Pons (tissue), 1 donor: Measurements from ENCODE around the gene WDR89.
"Not testable (repeated sequence)": the region's sequence is repeated elsewhere in the genome, so short reads cannot be mapped to it uniquely, and the experiment has no call there.

ENCODE experiments used
- DNase-seq: peaks from one replicate; pipeline ENCODE4 v3.0.0-alpha.2; 2016; ENCODE audit warnings: low spot score

The WDR89 gene

GRCh38 chr14:63641473-63642228 is at the start of gene WDR89:
WDR89 (minus strand) TSS chr14:63641871; CDS start chr14:63599942, 41,929 bp downstream.
- peak; percentile 100 for DNase-seq

- no peak for DNase-seq
Observed at GRCh38 chr14:63689132-63689531, 47.5 kb upstream of the WDR89 start.

GRCh38 chr14:63686926-63687325 is 45.3 kb upstream of the WDR89 start:
- DNase-seq, result no peak

- no peak for DNase-seq
Observed at GRCh38 chr14:63685401-63685800, 43.7 kb upstream of the WDR89 start.

- no peak for DNase-seq
Observed at GRCh38 chr14:63682727-63683593, 41.3 kb upstream of the WDR89 start.

- DNase-seq, result no peak
Observed at GRCh38 chr14:63678536-63678935, 36.9 kb upstream of the WDR89 start.

- DNase-seq, result no peak
Observed at GRCh38 chr14:63677891-63678379, 36.3 kb upstream of the WDR89 start.

GRCh38 chr14:63676615-63677014 is 34.9 kb upstream of the WDR89 start:
- no peak for DNase-seq

- no peak for DNase-seq
Observed at GRCh38 chr14:63673886-63674497, 32.3 kb upstream of the WDR89 start.

- DNase-seq, result no peak
Observed at GRCh38 chr14:63673255-63673654, 31.6 kb upstream of the WDR89 start.

- no peak for DNase-seq
Observed at GRCh38 chr14:63672417-63673180, 30.9 kb upstream of the WDR89 start.

- no peak for DNase-seq
Observed at GRCh38 chr14:63671987-63672386, 30.3 kb upstream of the WDR89 start.

- DNase-seq, result no peak
Observed at GRCh38 chr14:63670692-63671091, 29.0 kb upstream of the WDR89 start.

- DNase-seq, result no peak
Observed at GRCh38 chr14:63666335-63666734, 24.7 kb upstream of the WDR89 start.

GRCh38 chr14:63663428-63664341 is 22.0 kb upstream of the WDR89 start:
- DNase-seq, result no peak

- no peak for DNase-seq
Observed at GRCh38 chr14:63662776-63663175, 21.1 kb upstream of the WDR89 start.

- not testable (repeated sequence) for DNase-seq
Observed at GRCh38 chr14:63661881-63662280, 20.2 kb upstream of the WDR89 start.

GRCh38 chr14:63659726-63660125 is 18.1 kb upstream of the WDR89 start:
- DNase-seq, result peak; percentile 97

GRCh38 chr14:63656194-63656593 is 14.5 kb upstream of the WDR89 start:
- no peak for DNase-seq

GRCh38 chr14:63654936-63655335 is 13.3 kb upstream of the WDR89 start:
- no peak for DNase-seq

GRCh38 chr14:63654346-63654745 is 12.7 kb upstream of the WDR89 start:
- DNase-seq, result no peak
